ENCODE measurements around the gene NPB. TPM values are rescaled to one million over a fixed set of nuclear protein-coding genes. Genes with fewer than 3 reads are reported as not detected.
A peak's percentile ranks its signal among the peaks of the same experiment; 100 is the strongest.

The NPB gene
- total RNA-seq, 1 donor from 2014 or later, result 0.26 TPM

DNA sequence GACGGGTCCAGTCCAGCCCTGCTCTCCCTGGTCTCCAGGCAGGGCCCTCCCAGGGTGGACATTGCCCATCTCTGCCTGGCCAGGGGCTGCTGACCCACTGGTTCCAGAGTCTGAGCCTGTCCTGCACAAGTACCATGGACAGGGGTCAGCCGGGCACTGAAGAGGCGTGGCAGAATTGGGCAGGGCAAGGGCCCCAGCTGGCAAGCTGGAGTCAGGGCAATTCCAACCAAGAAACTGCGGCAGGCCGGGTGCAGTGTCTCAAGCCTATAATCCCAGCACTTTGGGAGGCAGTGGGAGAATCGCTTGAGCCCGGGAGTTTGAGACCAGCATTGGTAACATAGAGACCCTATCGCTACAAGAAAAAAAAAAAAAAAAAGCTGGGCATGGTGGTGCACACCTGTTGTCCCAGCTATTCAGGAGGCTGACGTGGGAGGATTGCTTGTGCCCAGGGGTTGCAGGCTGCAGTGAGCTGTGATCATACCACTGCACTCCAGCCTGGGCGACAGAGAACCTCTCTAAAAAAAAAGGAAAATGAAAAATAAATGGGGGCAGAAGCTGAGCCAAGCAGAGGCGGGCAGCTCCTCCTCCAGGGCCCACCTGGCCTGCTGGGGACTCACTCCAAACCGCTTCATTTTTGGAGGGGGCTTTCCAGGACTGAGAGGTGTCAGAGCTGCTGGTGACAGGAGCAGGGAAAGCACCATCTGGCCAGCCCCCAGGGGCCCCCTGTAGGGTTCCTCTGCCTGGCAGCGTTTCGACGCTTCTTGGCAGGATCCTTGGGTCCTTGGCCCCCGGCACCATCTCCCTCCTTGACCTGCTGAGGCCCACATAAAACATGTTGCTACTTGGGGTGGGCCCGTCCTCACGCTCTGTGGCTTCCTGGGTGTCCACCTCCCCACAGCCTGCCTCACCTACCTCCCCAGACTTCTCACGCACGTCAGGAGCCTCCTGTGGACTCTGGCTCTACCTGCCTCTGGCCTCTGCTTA lies 28.4 kb downstream of the NPB start:
- H3K4me3 ChIP-seq (ENCODE audit: low read depth, low read length), result no peak overlapping the region
- DNase-seq (ENCODE audit: low read depth) (no peak), FAIRE-seq (no peak)
- TF ChIP-seq, protein P1, sequence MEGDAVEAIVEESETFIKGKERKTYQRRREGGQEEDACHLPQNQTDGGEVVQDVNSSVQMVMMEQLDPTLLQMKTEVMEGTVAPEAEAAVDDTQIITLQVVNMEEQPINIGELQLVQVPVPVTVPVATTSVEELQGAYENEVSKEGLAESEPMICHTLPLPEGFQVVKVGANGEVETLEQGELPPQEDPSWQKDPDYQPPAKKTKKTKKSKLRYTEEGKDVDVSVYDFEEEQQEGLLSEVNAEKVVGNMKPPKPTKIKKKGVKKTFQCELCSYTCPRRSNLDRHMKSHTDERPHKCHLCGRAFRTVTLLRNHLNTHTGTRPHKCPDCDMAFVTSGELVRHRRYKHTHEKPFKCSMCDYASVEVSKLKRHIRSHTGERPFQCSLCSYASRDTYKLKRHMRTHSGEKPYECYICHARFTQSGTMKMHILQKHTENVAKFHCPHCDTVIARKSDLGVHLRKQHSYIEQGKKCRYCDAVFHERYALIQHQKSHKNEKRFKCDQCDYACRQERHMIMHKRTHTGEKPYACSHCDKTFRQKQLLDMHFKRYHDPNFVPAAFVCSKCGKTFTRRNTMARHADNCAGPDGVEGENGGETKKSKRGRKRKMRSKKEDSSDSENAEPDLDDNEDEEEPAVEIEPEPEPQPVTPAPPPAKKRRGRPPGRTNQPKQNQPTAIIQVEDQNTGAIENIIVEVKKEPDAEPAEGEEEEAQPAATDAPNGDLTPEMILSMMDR (IDR thresholded peaks at IDR 0.05; ENCODE audit: insufficient read depth, low read length, severe bottlenecking), result no peak
- peaks cover 7% of the 10 kb centered on the region for H3K36me3 ChIP-seq (ENCODE audit: control insufficient read depth, insufficient read depth, low read length)
- no peaks in the 10 kb centered on the region for H3K27me3 ChIP-seq (ENCODE audit: control insufficient read depth, insufficient read depth, low read length)

DNA sequence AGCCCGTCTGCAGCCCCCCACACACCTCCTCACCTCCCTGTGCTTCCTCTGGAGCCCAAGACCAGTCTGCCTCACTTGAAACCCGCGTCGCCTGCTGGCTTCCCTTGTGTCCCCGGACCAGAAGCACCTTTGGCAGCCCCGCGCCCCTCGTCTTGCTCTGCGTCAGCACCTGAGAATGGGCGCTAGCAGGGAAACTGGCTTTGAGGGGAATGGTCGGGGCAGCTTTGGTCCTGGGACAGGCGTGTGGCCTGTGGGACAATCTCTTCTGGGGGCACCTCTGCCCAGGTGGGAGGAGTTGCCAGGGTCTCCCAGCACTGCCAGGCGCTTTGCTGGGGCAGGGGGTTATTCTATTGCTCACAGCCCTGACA lies 29.1 kb downstream of the NPB start:
- FAIRE-seq, result no peak
- no peak for DNase-seq (ENCODE audit: low read depth)
- no peak overlapping the region for H3K4me3 ChIP-seq (ENCODE audit: low read depth, low read length)
- TF ChIP-seq, protein P1 (IDR thresholded peaks at IDR 0.05; ENCODE audit: insufficient read depth, low read length, severe bottlenecking), result no peak
- H3K27me3 ChIP-seq (ENCODE audit: control insufficient read depth, insufficient read depth, low read length), result no peaks in the 10 kb centered on the region
- peaks cover 10% of the 10 kb centered on the region for H3K36me3 ChIP-seq (ENCODE audit: control insufficient read depth, insufficient read depth, low read length)

DNA sequence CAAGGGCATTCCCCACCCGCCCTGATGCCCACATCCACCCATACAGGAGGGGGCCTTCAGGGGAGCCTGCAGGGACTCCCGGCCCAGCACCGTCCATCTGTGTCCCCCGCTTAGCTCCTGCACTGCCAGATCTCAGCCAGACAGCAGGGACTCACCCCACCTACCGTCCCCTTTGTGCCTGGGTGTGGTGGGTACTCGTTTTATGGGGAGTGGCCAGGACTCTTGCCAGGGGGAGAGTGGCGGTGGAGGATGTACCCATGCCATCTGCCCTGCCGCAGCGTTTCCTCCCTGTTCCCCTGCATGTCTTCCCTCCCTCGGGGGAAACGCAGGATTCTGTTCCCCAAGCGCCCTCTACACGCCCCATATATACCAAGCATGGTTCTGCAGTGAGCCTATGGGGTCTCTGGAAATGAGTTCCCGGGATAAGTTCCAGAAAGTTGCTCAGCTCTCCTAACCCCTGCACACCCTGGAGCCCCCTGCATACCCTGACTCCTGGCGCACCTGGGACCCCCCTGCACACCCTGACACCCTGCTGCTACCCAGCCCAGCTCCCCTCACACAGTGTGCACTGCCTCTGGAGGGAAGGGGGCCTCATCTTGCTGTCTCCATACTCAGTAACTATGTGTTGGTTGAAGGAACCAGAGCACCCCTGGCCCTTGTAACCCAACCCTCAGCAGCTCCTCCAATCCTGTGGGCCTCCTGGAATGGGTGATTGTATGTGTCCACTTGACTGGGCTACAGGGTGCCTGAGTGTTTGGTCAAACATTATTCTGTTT lies 29.7 kb downstream of the NPB start:
- DNase-seq (ENCODE audit: low read depth) (no peak), FAIRE-seq (no peak)
- no peak overlapping the region for H3K4me3 ChIP-seq (ENCODE audit: low read depth, low read length)
- H3K27me3 ChIP-seq (ENCODE audit: control insufficient read depth, insufficient read depth, low read length), result no peaks in the 10 kb centered on the region
- H3K36me3 ChIP-seq (ENCODE audit: control insufficient read depth, insufficient read depth, low read length), result peaks cover 10% of the 10 kb centered on the region
- TF ChIP-seq, protein P1 (IDR thresholded peaks at IDR 0.05; ENCODE audit: insufficient read depth, low read length, severe bottlenecking), result no peak

DNA sequence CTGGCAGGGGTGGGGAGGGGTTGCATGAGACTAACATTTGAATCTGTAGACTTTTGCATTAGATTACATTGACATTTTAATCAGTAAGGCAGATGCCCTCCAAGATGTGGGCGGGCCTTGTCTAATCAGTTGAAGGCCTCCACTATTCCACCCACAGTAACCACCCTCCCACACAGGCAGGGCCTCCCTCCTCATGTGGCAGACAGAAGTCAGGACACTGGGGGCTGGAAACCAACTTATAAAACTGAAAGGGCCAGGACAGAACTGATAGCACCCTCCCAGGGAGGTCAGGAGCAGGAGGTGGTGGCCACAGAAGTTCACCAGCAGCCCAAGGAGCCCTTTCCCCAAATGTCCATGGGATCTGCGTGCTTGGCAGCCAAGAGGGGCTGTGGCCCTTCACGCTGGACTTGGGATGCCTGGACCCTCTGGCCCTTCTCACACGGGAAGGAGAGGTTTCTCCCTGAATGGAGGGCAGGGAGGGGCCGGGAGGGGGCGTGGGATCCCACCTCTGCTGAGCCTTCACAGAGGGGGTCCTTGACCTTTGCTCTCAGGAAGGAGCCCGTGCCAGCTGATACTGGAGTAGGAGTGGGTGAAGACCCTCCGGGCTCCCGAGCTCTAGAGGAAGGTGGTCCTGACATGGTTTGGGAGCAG lies 30.4 kb downstream of the NPB start:
- Histone ChIP-seq H3K27me3 (ENCODE audit: control insufficient read depth, insufficient read depth, low read length) (no peaks in the 10 kb centered on the region), H3K4me3 (ENCODE audit: low read depth, low read length) (no peak overlapping the region), H3K36me3 (ENCODE audit: control insufficient read depth, insufficient read depth, low read length) (peaks cover 10% of the 10 kb centered on the region)
- no peak for FAIRE-seq
- DNase-seq (ENCODE audit: low read depth), result no peak
- TF ChIP-seq, protein P1 (IDR thresholded peaks at IDR 0.05; ENCODE audit: insufficient read depth, low read length, severe bottlenecking), result no peak

DNA sequence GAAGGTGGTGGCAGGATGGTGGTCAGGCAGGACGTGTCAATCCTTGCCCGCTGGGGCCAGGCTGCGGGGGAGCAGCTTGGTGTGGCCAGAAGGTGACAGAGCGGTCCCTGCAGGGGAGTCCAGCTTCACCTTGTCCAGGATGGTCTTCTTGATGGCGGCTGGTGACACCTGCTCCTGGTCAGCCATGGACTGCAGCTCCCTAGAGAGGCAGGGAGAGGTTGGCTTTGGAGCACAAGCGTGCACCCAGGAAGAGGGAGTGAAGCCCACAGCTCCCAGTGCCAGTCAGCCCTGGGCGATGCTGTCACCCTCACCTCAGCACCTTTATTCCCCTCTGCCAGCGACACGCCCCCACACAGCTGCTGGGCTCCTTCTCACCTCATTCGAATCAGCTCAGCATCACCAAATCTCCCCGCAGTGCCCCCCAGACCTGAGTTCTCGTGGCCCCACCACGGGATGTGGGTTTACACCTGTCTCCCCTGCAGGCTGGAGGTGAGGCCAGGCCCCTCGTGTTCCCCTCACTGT lies 31.2 kb downstream of the NPB start:
- H3K4me3 ChIP-seq (ENCODE audit: low read depth, low read length), result no peak overlapping the region
- FAIRE-seq (peak; percentile 13), DNase-seq (ENCODE audit: low read depth) (no peak)
- H3K27me3 ChIP-seq (ENCODE audit: control insufficient read depth, insufficient read depth, low read length), result no peaks in the 10 kb centered on the region
- peaks cover 10% of the 10 kb centered on the region for H3K36me3 ChIP-seq (ENCODE audit: control insufficient read depth, insufficient read depth, low read length)
- TF ChIP-seq, protein P1 (IDR thresholded peaks at IDR 0.05; ENCODE audit: insufficient read depth, low read length, severe bottlenecking), result no peak
